ENCODE measurements around the gene B3GALT2. TPM values are rescaled to one million over a fixed set of nuclear protein-coding genes. Genes with fewer than 3 reads are reported as not detected.

The B3GALT2 gene
- total RNA-seq, 1 donor from 2014 or later: not detected

GRCh38 chr1:193229136-193229535, 42.7 kb upstream of the B3GALT2 start:
- Histone ChIP-seq H3K27me3 (no peaks in the 10 kb centered on the region), H3K9ac (no peak overlapping the region), H4K20me1 (ENCODE audit: low read depth) (no peaks in the 10 kb centered on the region), H3K9me3 (ENCODE audit: low read depth) (no peaks in the 10 kb centered on the region), H3F3A (ENCODE audit: low read depth) (no peaks in the 10 kb centered on the region), H3K27ac (no peak overlapping the region), H3K79me2 (ENCODE audit: low read depth) (peaks cover 20% of the 10 kb centered on the region), H3K4me3 (no peak overlapping the region), H2AFZ (replicated peaks) (no peak overlapping the region), H3K4me1 (no peaks in the 10 kb centered on the region), H3K4me2 (no peak overlapping the region), H3K36me3 (no peaks in the 10 kb centered on the region)
- Mint-ChIP-seq H3K4me3 (no peak overlapping the region), H3K27me3 (ENCODE audit: insufficient read depth, low read depth) (no peaks in the 10 kb centered on the region), H3K36me3 (peaks cover 31% of the 10 kb centered on the region), H3K9me3 (peaks cover 16% of the 10 kb centered on the region), H3K4me1 (no peaks in the 10 kb centered on the region), H3K27ac (no peak overlapping the region)
- DNase-seq (ENCODE audit: low spot score): no peak
- TF ChIP-seq EZH2 (IDR thresholded peaks at IDR 0.05) (no peak), EZH2phosphoT487 (IDR thresholded peaks at IDR 0.05) (no peak), CTCF (IDR thresholded peaks at IDR 0.05) (no peak)

- H3K27me3 Mint-ChIP-seq (ENCODE audit: insufficient read depth, low read depth): no peaks in the 10 kb centered on the region
- Histone ChIP-seq H3K36me3 (no peaks in the 10 kb centered on the region), H3K4me2 (no peak overlapping the region), H3K27ac (no peak overlapping the region), H3K27me3 (no peaks in the 10 kb centered on the region), H3K4me3 (no peak overlapping the region), H3K9me3 (ENCODE audit: low read depth) (no peaks in the 10 kb centered on the region), H3K9ac (no peak overlapping the region), H4K20me1 (ENCODE audit: low read depth) (peaks cover 10% of the 10 kb centered on the region), H2AFZ (replicated peaks) (no peak overlapping the region), H3K4me1 (peaks cover 9% of the 10 kb centered on the region), H3K79me2 (ENCODE audit: low read depth) (peaks cover 13% of the 10 kb centered on the region), H3F3A (ENCODE audit: low read depth) (peaks cover 5% of the 10 kb centered on the region)
- H3K27ac Mint-ChIP-seq: peak overlapping the region; percentile 58
- peaks cover 46% of the 10 kb centered on the region for H3K36me3 Mint-ChIP-seq
- DNase-seq (ENCODE audit: low spot score): no peak
- H3K4me1 Mint-ChIP-seq: peaks cover 4% of the 10 kb centered on the region
- H3K9me3 Mint-ChIP-seq: peaks cover 16% of the 10 kb centered on the region
- no peak for TF ChIP-seq EZH2 (IDR thresholded peaks at IDR 0.05)
- TF ChIP-seq CTCF (IDR thresholded peaks at IDR 0.05): no peak
- TF ChIP-seq EZH2phosphoT487 (IDR thresholded peaks at IDR 0.05): no peak
- H3K4me3 Mint-ChIP-seq: no peak overlapping the region
These were observed 35.7 kb upstream of the B3GALT2 start for GRCh38 chr1:193222056-193222615.

DNA sequence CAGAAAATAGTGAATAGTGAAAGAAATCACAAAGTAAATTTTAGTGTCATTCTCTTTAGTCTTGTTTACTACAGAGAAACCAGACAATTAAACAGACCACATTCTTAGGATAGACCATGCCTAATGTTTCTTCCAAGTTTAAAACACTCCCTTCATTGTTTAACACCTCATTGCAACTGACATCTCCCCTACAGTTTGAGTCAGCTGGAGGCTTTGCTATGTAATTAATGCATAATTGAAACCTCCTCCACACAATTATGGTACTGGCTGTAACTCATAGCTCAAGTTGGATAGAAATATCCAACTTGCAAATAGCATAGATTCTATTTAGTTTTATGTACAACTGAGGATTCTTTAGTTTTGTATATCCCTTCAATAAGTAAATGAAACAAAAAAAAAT, 35.2 kb upstream of the B3GALT2 start:
- H3K4me1 ChIP-seq: peaks cover 13% of the 10 kb centered on the region
- TF ChIP-seq EZH2phosphoT487 (IDR thresholded peaks at IDR 0.05): no peak
- no peak for TF ChIP-seq CTCF (IDR thresholded peaks at IDR 0.05)
- TF ChIP-seq EZH2 (IDR thresholded peaks at IDR 0.05): no peak
- no peak overlapping the region for H2AFZ ChIP-seq (replicated peaks)
- H3K79me2 ChIP-seq (ENCODE audit: low read depth): peaks cover 13% of the 10 kb centered on the region
- H3K36me3 ChIP-seq: no peaks in the 10 kb centered on the region
- H4K20me1 ChIP-seq (ENCODE audit: low read depth): peaks cover 10% of the 10 kb centered on the region
- no peak overlapping the region for H3K27ac Mint-ChIP-seq
- no peaks in the 10 kb centered on the region for H3K9me3 ChIP-seq (ENCODE audit: low read depth)
- H3K4me3 ChIP-seq: no peak overlapping the region
- H3K9ac ChIP-seq: no peak overlapping the region
- H3K4me3 Mint-ChIP-seq: no peak overlapping the region
- no peaks in the 10 kb centered on the region for H3K27me3 ChIP-seq
- H3K9me3 Mint-ChIP-seq: peaks cover 13% of the 10 kb centered on the region
- no peak overlapping the region for H3K4me2 ChIP-seq
- DNase-seq (ENCODE audit: low spot score): no peak
- peaks cover 6% of the 10 kb centered on the region for H3K4me1 Mint-ChIP-seq
- H3F3A ChIP-seq (ENCODE audit: low read depth): peaks cover 9% of the 10 kb centered on the region
- peaks cover 48% of the 10 kb centered on the region for H3K36me3 Mint-ChIP-seq
- H3K27me3 Mint-ChIP-seq (ENCODE audit: insufficient read depth, low read depth): no peaks in the 10 kb centered on the region
- no peak overlapping the region for H3K27ac ChIP-seq
